HCT116 (cell line): ENCODE measurements around the gene ZNF524.

Source experiments
- ATF3 ChIP-seq: IDR thresholded peaks from 2 replicates; pipeline ENCODE4 v1.6.1; 2012
- CBX3 ChIP-seq: IDR thresholded peaks from 2 replicates; pipeline ENCODE4 v1.6.1; 2012; ENCODE audit warnings: low read depth
- CEBPB ChIP-seq: IDR thresholded peaks from 2 replicates; pipeline ENCODE4 v1.6.1; 2012; ENCODE audit warnings: low read depth
- CTCF ChIP-seq, 3 experiments: fragments of 200-600 bp in 1 of 3; sonication (generic) in 1 of 3; IDR thresholded peaks in 2 of 3; conservative IDR thresholded peaks in 1 of 3; 2 replicates each; pipeline ENCODE4 v1.5.1; 2012 to 2017; ENCODE audit warnings: low read depth in 2 of 3, low read length in 2 of 3, antibody characterized with exemption in 1 of 3, borderline replicate concordance in 1 of 3, control low read depth in 1 of 3, mild to moderate bottlenecking in 1 of 3, mixed read lengths in 1 of 3, mixed run types in 1 of 3, moderate library complexity in 1 of 3; ENCODE audit not compliant: insufficient read depth in 1 of 3
- EGR1 ChIP-seq: IDR thresholded peaks from 2 replicates; pipeline ENCODE4 v1.6.1; 2012; ENCODE audit warnings: low read depth
- EZH2 ChIP-seq: fragments of 200-600 bp; sonication (generic); IDR thresholded peaks from 2 replicates; pipeline ENCODE4 v1.6.1; 2017; ENCODE audit warnings: antibody characterized with exemption, mixed run types
- RAD21 ChIP-seq: IDR thresholded peaks from 2 replicates; pipeline ENCODE4 v1.6.1; 2012; ENCODE audit warnings: low read depth, mild to moderate bottlenecking
- REST ChIP-seq: IDR thresholded peaks from 2 replicates; pipeline ENCODE4 v1.6.1; 2012; ENCODE audit warnings: low read depth
- SP1 ChIP-seq: IDR thresholded peaks from 2 replicates; pipeline ENCODE4 v1.6.1; 2012; ENCODE audit warnings: low read depth
- YY1 ChIP-seq: IDR thresholded peaks from 2 replicates; pipeline ENCODE4 v1.6.1; 2011; ENCODE audit warnings: low read length, low read depth, moderate library complexity, mild to moderate bottlenecking; ENCODE audit not compliant: insufficient replicate concordance; ENCODE audit errors: extremely low read depth

- TF ChIP-seq REST (no peak), YY1 (no peak), CTCF (IDR thresholded peaks at IDR 0.05 in 2 of 3, conservative IDR thresholded peaks at IDR 0.05 in 1 of 3; ENCODE audit: borderline replicate concordance in 1 of 3, insufficient read depth in 1 of 3, low read depth in 2 of 3, low read length in 2 of 3) (no peak), CEBPB (no peak), EZH2 (no peak), ATF3 (no peak), EGR1 (no peak), CBX3 (no peak), SP1 (no peak), RAD21 (no peak)
Measured at GRCh38 chr19:55647732-55648584, 47.9 kb downstream of the ZNF524 start, which contains the start of gene CCDC106.
